ENCODE results near the gene GYPB. TPM values are rescaled to one million over a fixed set of nuclear protein-coding genes. Genes with fewer than 3 reads are reported as not detected.
"Not testable (repeated sequence)": the region's sequence is repeated elsewhere in the genome, so short reads cannot be mapped to it uniquely, and the experiment has no call there.

The GYPB gene
- polyA plus RNA-seq, 1 donor = 3.4 TPM

DNA sequence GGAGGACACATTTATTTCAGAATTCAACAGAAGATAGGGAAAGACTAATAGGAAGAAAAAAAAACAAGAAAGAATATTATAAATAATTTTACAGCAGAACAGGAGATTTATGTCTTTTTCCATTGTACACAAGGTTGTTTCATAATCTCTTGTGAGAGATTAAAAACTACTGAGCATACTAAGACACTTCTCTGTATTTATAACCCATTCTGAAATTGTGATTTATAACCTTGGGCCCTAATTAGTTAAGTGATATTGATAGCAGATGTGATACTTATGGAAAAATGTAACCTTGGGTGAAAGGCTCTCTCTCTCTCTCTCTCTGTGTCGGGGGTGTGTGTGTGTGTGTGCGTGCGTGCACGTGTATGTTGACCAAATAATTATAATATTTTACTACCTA lies 12.7 kb upstream of the GYPB start:
- H3K4me3 ChIP-seq (ENCODE audit: low read length); H3K27ac ChIP-seq (ENCODE audit: low read length); H3K36me3 ChIP-seq (ENCODE audit: control insufficient read depth, insufficient read depth, low read length); H3K4me1 ChIP-seq (ENCODE audit: control insufficient read depth, insufficient read depth, low read length); H3K9me3 ChIP-seq (ENCODE audit: control insufficient read depth, low read depth, low read length); DNase-seq; H3K27me3 ChIP-seq (ENCODE audit: control insufficient read depth, insufficient read depth, low read length): not testable (repeated sequence)
- no CpG with 5 or more reads among the region's 4 CpGs for WGBS (ENCODE audit: insufficient coverage, low lambda C conversion rate)

DNA sequence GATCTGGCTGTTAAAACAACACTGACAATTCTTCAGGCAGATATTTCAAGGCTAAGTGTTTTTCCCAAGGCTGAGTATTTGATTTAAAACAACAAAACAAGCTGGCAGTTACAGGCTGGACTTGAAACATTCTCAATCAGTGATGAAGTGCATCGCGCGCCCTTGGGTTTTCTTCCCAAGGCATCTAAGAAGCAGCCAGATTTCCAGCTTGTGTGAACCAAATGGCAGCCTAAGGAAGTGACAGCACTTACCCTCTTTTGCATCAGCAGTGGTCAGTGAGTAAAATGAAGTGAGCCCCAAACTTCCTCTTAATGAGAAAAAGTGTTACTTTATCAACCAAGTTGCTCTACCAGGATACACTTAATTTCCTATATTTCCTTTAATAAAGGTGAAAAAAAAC lies 12.2 kb upstream of the GYPB start:
- H3K4me1 ChIP-seq (ENCODE audit: control insufficient read depth, insufficient read depth, low read length); DNase-seq; H3K4me3 ChIP-seq (ENCODE audit: low read length); H3K36me3 ChIP-seq (ENCODE audit: control insufficient read depth, insufficient read depth, low read length); H3K27ac ChIP-seq (ENCODE audit: low read length); H3K27me3 ChIP-seq (ENCODE audit: control insufficient read depth, insufficient read depth, low read length); H3K9me3 ChIP-seq (ENCODE audit: control insufficient read depth, low read depth, low read length): not testable (repeated sequence)
- WGBS (ENCODE audit: insufficient coverage, low lambda C conversion rate) = no CpG with 5 or more reads among the region's 3 CpGs

DNA sequence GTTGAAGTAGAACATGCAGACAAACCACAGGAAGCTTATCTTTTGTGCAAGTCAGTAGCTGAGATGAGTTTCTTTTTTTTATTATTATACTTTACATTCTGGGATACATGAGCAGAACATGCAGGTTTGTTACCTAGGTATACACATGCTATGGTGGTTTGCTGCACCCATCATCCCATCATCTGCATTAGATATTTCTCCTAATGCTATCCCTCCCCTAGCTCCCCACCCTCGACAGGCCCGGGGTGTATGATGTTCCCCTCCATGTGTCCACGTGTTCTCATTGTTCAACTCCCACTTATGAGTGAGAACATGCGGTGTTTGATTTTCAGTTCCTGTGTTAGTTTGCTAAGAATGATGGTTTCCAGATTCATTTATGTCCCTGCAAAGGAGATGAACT lies 11.5 kb upstream of the GYPB start:
- H3K9me3 ChIP-seq (ENCODE audit: control insufficient read depth, low read depth, low read length); H3K27ac ChIP-seq (ENCODE audit: low read length); H3K27me3 ChIP-seq (ENCODE audit: control insufficient read depth, insufficient read depth, low read length); H3K4me3 ChIP-seq (ENCODE audit: low read length); H3K4me1 ChIP-seq (ENCODE audit: control insufficient read depth, insufficient read depth, low read length); H3K36me3 ChIP-seq (ENCODE audit: control insufficient read depth, insufficient read depth, low read length); DNase-seq: not testable (repeated sequence)
- 76% methylated on average over 2 of the region's 4 CpGs for WGBS (ENCODE audit: insufficient coverage, low lambda C conversion rate)

DNA sequence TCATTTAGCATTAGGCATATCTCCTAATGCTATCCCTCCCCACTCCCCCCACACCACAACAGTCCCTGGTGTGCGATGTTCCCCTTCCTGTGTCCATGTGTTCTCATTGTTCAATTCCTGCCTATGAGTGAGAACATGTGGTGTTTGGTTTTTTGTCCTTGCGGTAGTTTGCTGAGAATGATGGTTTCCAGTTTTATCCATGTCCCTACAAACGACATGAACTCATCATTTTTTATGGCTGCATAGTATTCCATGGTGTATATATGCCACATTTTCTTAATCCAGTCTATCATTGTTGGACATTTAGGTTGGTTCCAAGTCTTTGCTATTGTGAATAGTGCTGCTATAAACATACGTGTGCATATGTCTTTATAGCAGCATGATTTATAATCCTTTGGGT lies 7.5 kb upstream of the GYPB start:
- H3K9me3 ChIP-seq (ENCODE audit: control insufficient read depth, low read depth, low read length); H3K27me3 ChIP-seq (ENCODE audit: control insufficient read depth, insufficient read depth, low read length); H3K36me3 ChIP-seq (ENCODE audit: control insufficient read depth, insufficient read depth, low read length); H3K27ac ChIP-seq (ENCODE audit: low read length); H3K4me3 ChIP-seq (ENCODE audit: low read length); H3K4me1 ChIP-seq (ENCODE audit: control insufficient read depth, insufficient read depth, low read length); DNase-seq: not testable (repeated sequence)
- no CpG with 5 or more reads among the region's 4 CpGs for WGBS (ENCODE audit: insufficient coverage, low lambda C conversion rate)

DNA sequence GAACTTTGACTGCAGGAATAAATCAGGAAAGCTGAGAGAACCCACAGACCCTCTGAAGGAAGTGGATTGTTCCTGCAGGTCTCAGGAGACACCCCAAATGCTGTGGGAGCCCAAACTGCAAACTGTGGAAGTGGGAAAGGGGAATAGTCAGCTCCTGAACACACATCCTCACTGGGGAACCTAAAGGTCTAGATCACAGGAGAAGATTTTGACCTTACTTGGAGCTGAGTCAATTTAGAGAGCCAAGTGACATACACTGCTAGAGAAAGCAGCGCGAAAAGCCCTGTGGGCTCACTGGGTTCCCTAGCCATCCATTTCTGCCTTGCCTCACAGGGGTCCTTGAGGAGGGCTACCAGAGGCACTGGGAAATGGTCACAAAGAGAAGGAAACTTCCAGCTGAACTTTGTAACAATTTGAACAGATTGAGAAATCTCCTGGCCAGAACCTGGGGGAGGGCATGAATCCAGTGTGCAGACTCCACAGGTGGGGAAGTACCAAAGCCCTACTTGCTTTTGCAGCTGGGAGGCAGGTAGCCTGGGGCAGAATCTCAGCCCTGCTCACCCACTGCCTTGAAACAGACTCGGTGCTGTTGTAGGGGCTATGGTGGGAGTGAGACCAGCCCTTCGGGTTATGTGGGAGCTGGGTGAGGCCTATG lies 5.3 kb upstream of the GYPB start:
- DNase-seq; H3K36me3 ChIP-seq (ENCODE audit: control insufficient read depth, insufficient read depth, low read length); H3K4me3 ChIP-seq (ENCODE audit: low read length); H3K4me1 ChIP-seq (ENCODE audit: control insufficient read depth, insufficient read depth, low read length); H3K27ac ChIP-seq (ENCODE audit: low read length); H3K9me3 ChIP-seq (ENCODE audit: control insufficient read depth, low read depth, low read length); H3K27me3 ChIP-seq (ENCODE audit: control insufficient read depth, insufficient read depth, low read length): not testable (repeated sequence)
- no CpG with 5 or more reads among the region's 4 CpGs for WGBS (ENCODE audit: insufficient coverage, low lambda C conversion rate)

DNA sequence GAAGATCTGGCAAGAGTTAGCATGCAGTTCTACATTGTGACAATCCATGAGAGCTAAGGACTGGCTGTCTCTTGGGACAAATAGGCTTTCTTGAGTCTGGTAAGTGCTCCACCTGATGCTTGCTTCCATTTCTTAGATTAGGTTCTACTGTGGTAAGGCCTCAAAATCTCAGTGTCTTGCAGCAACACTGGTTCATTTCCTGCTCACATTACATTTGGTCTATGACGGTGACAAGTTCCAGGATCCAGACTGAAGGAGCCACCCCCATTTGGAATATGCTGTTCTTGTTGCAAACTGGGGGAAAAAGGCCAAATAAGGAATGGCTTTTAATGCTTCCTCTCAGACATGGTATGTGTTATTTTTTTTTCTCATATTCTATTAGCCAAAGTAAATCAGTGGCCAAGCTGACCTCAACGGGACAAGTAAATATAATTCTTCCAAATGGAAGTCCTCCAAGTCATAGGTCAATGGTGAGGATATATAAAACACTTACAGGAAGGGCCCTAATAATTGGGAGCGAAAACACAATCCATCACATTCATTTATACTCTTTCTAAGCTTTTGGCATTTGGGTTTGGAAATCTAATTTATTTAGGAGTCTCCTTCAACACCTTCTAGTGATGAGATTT lies 3.7 kb upstream of the GYPB start:
- H3K4me3 ChIP-seq (ENCODE audit: low read length); DNase-seq; H3K9me3 ChIP-seq (ENCODE audit: control insufficient read depth, low read depth, low read length); H3K27ac ChIP-seq (ENCODE audit: low read length); H3K27me3 ChIP-seq (ENCODE audit: control insufficient read depth, insufficient read depth, low read length); H3K36me3 ChIP-seq (ENCODE audit: control insufficient read depth, insufficient read depth, low read length); H3K4me1 ChIP-seq (ENCODE audit: control insufficient read depth, insufficient read depth, low read length): not testable (repeated sequence)
- no CpG with 5 or more reads among the region's 3 CpGs for WGBS (ENCODE audit: insufficient coverage, low lambda C conversion rate)

DNA sequence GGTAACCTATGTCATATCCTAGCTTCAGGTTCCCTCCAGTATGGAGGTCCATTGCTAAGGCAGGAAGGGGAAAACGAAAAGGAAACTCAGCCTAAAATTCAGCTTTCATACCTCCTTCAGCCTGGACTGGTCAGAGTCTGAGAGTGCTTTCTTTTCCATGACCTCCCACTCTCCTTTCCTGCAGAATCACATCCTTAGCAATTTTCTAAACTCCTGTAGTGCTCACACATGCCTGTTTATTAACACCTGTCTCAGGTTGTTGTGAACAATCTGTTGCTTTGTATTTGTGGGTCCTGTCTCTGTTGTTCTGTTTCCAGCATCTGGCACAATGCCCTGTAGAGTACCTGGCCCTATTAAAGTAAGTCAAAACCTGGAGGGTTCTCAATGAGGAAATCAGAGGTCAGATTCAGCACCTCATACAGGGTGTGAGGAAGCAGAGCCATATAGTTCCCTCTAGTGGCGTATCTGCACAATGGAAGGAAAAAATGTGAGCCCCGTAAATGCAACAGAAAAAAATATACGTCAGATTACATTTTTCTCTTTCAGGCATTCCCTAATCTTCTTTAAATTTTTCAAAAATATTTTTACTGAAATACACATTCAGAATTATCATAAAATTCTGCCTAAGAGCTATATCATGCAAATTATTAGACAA lies 2.3 kb upstream of the GYPB start:
- H3K4me1 ChIP-seq (ENCODE audit: control insufficient read depth, insufficient read depth, low read length); H3K27ac ChIP-seq (ENCODE audit: low read length); H3K4me3 ChIP-seq (ENCODE audit: low read length); DNase-seq; H3K36me3 ChIP-seq (ENCODE audit: control insufficient read depth, insufficient read depth, low read length); H3K27me3 ChIP-seq (ENCODE audit: control insufficient read depth, insufficient read depth, low read length); H3K9me3 ChIP-seq (ENCODE audit: control insufficient read depth, low read depth, low read length): not testable (repeated sequence)
- 8% methylated on average over 2 of the region's 4 CpGs for WGBS (ENCODE audit: insufficient coverage, low lambda C conversion rate)

DNA sequence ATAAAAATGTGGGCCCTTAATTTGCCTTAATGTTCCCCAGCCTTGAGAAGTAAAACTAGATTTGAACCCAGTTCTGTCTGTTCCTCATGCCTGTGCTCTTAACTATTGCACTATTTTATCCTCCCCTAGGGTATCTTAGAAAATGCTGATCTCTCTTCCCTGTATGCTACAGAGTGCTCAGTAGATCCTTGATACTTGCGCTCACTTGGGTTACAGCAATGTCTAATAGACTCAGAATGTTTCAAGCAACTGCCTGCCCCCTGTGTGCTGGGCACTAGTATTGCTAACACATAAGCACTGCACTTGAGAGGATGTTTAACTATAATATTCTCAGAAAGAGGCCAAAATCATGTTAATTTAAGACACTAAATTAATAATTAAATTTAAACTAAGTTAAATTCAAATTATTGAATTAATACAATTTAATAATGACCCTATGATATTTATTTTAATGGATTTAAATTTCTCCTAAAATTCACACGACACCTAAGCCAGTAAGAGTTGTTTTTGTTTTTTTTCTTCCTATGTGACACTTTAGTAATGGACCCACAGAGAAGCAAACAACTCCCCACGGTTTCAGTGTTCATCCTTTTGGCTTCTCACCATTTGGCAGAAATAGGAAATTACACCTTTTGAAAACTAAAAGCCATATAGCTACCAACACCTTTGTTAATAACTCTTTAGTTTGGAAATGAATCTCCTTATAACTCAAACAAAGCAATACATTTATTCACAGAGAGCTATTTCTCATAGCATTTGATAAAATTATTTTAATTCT lies 768 bp downstream of the GYPB start:
- not testable (repeated sequence) for H3K36me3 ChIP-seq (ENCODE audit: control insufficient read depth, insufficient read depth, low read length); H3K4me3 ChIP-seq (ENCODE audit: low read length); H3K27me3 ChIP-seq (ENCODE audit: control insufficient read depth, insufficient read depth, low read length); H3K4me1 ChIP-seq (ENCODE audit: control insufficient read depth, insufficient read depth, low read length); H3K9me3 ChIP-seq (ENCODE audit: control insufficient read depth, low read depth, low read length); H3K27ac ChIP-seq (ENCODE audit: low read length); DNase-seq
- WGBS (ENCODE audit: insufficient coverage, low lambda C conversion rate) = 60% methylated on average over 1 of the region's 3 CpGs

DNA sequence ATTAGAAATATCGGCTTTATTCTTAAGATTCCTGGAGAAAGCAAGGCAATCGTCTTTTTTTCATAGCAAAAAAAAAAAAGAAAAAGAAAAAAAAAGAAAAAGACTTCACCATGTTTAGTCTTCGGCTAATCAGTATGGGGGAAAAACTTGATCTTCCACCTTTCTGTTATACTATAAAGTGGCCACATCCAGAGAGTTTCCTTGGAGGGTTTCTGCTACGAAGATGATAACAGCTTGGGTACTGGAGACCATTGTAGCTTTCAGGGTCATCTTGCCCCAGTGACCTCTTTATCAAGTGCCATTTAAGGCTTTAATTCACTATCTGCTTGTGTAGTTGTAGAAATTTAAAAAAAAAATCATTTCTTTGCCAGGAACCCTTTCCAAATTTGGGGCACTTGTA lies 1.9 kb downstream of the GYPB start:
- H3K27ac ChIP-seq (ENCODE audit: low read length); H3K4me3 ChIP-seq (ENCODE audit: low read length); H3K4me1 ChIP-seq (ENCODE audit: control insufficient read depth, insufficient read depth, low read length); H3K9me3 ChIP-seq (ENCODE audit: control insufficient read depth, low read depth, low read length); H3K27me3 ChIP-seq (ENCODE audit: control insufficient read depth, insufficient read depth, low read length); H3K36me3 ChIP-seq (ENCODE audit: control insufficient read depth, insufficient read depth, low read length); DNase-seq: not testable (repeated sequence)
- 56% methylated on average over 1 of the region's 4 CpGs for WGBS (ENCODE audit: insufficient coverage, low lambda C conversion rate)

DNA sequence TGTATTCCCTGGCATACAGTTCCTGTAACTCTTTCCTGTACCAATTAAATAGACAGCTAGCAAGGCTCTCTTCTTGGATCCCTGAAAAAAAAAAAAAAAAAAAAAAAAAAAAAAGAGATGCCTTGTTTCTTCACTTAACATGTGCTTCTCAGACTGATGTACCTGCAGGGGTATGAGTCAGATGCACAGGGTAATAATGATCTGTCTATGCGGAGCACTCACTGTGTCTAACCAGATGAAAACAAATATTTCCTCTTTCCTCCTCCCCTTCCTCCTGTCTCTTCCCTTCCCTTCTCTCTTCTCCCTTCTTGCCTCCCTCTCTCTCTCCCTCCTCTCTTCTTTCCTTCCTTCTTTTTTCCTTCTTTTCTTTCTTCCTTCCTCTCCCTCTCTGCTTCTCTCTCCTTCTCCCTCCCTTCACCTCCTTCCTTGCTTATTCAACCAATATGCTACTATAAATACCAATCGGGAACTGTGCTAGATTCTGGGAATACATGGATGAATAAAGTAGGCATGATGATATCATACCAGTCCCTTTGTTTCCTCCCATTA lies 3.0 kb downstream of the GYPB start:
- not testable (repeated sequence) for H3K27me3 ChIP-seq (ENCODE audit: control insufficient read depth, insufficient read depth, low read length); H3K36me3 ChIP-seq (ENCODE audit: control insufficient read depth, insufficient read depth, low read length); DNase-seq; H3K4me3 ChIP-seq (ENCODE audit: low read length); H3K4me1 ChIP-seq (ENCODE audit: control insufficient read depth, insufficient read depth, low read length); H3K27ac ChIP-seq (ENCODE audit: low read length); H3K9me3 ChIP-seq (ENCODE audit: control insufficient read depth, low read depth, low read length)
- WGBS (ENCODE audit: insufficient coverage, low lambda C conversion rate) = 83% methylated on average over 1 of the region's 2 CpGs

Measured in large intestine (tissue), 3 donors.